IMR-90 (cell line): Measurements from ENCODE around the gene IGFBP6. TPM values are rescaled to one million over a fixed set of nuclear protein-coding genes. Genes with fewer than 3 reads are reported as not detected.

Experiments used
- ATAC-seq: fragments of 200-7000 bp; cut with Tn5 transposase; 2 replicates; pipeline ENCODE4 v1.9.1; 2020; ENCODE audit warnings: low read depth, mild to moderate bottlenecking, moderate library complexity
- BruUV-seq: library from RNA; stranded (reverse); fragments of 400-500 nt; replicated peaks from 2 replicates; lab custom pipeline; 2021; lab: Mats Ljungman, UMichigan
- CTCF ChIA-PET: fragments of 300-600 bp; formaldehyde crosslinking; extraction: SDS; loops from one replicate; lab custom pipeline; 2021; ENCODE audit warnings: antibody characterized with exemption; lab: Yijun Ruan, JAX
- POLR2A ChIA-PET: fragments of 300-600 bp; sonication (Branson Sonifier 250); formaldehyde crosslinking; loops from one replicate; lab custom pipeline; 2022; ENCODE audit warnings: antibody characterized with exemption; ENCODE audit not compliant: unreplicated experiment; lab: Charles Lee
- DNase-seq: peaks from one replicate; pipeline ENCODE4 v3.0.0; 2013
- H2AFZ ChIP-seq: replicated peaks from 2 replicates; pipeline ENCODE3; 2013; ENCODE audit warnings: low read length, mild to moderate bottlenecking; ENCODE audit not compliant: poor library complexity
- H2AK5ac ChIP-seq: 2 replicates; pipeline ENCODE4 v1.6.1; 2013; ENCODE audit warnings: low read depth, low read length, inconsistent platforms
- H2AK9ac ChIP-seq: replicated peaks from 2 replicates; pipeline ENCODE3; 2013; ENCODE audit warnings: mild to moderate bottlenecking, low read depth, low read length, moderate library complexity; ENCODE audit not compliant: poor library complexity
- H2BK120ac ChIP-seq: 2 replicates; pipeline ENCODE4 v1.6.1; 2013; ENCODE audit warnings: low read depth, low read length, inconsistent platforms
- H2BK15ac ChIP-seq: 3 replicates; pipeline ENCODE4 v1.6.1; 2013; ENCODE audit warnings: low read depth, low read length, inconsistent platforms
- H2BK20ac ChIP-seq: 2 replicates; pipeline ENCODE4 v1.6.1; 2013; ENCODE audit warnings: low read depth, mild to moderate bottlenecking, inconsistent platforms, low read length, moderate library complexity
- H2BK5ac ChIP-seq: 2 replicates; pipeline ENCODE4 v1.6.1; 2013; ENCODE audit warnings: mild to moderate bottlenecking, low read depth, low read length, inconsistent platforms; ENCODE audit not compliant: poor library complexity, severe bottlenecking
- H3K14ac ChIP-seq: replicated peaks from 2 replicates; pipeline ENCODE4 v1.6.1; 2013; ENCODE audit warnings: low read depth, low read length, inconsistent platforms
- H3K18ac ChIP-seq: 2 replicates; pipeline ENCODE4 v1.6.1; 2013; ENCODE audit warnings: low read depth, low read length, control low read depth
- H3K23ac ChIP-seq: 2 replicates; pipeline ENCODE4 v1.6.1; 2013; ENCODE audit warnings: low read depth, low read length, inconsistent platforms
- H3K27ac ChIP-seq: 2 replicates; pipeline ENCODE4 v1.5.1; 2013; ENCODE audit warnings: mild to moderate bottlenecking, control low read depth, low read length; ENCODE audit not compliant: insufficient read depth
- H3K27me3 ChIP-seq: 2 replicates; pipeline ENCODE4 v1.6.1; 2013; ENCODE audit warnings: low read length; ENCODE audit not compliant: control insufficient read depth, insufficient read depth
- H3K36me3 ChIP-seq: 2 replicates; pipeline ENCODE4 v1.6.1; 2013; ENCODE audit warnings: low read length, mixed read lengths; ENCODE audit not compliant: control insufficient read depth, insufficient read depth
- H3K4ac ChIP-seq: 2 replicates; pipeline ENCODE4 v1.6.1; 2013; ENCODE audit warnings: low read depth, low read length, inconsistent platforms
- H3K4me1 ChIP-seq: 2 replicates; pipeline ENCODE4 v1.6.1; 2013; ENCODE audit warnings: low read length, mixed read lengths; ENCODE audit not compliant: control insufficient read depth, insufficient read depth
- H3K4me2 ChIP-seq: 2 replicates; pipeline ENCODE4 v1.6.1; 2013; ENCODE audit warnings: low read depth, mild to moderate bottlenecking, control low read depth, low read length, moderate library complexity
- H3K4me3 ChIP-seq: 2 replicates; pipeline ENCODE4 v1.5.1; 2013; ENCODE audit warnings: low read depth, mild to moderate bottlenecking, control low read depth, low read length, moderate library complexity; ENCODE audit not compliant: insufficient read depth
- H3K56ac ChIP-seq: 2 replicates; pipeline ENCODE4 v1.6.1; 2013; ENCODE audit warnings: low read length, inconsistent platforms; ENCODE audit not compliant: insufficient read depth; ENCODE audit errors: extremely low read depth
- H3K79me1 ChIP-seq, 2 experiments: 2 replicates each; pipeline ENCODE4 v1.6.1; 2013; ENCODE audit warnings: low read length in 2 of 2, inconsistent platforms in 1 of 2, low read depth in 1 of 2
- H3K9ac ChIP-seq: 2 replicates; pipeline ENCODE4 v1.6.1; 2013; ENCODE audit warnings: low read depth, low read length, control low read depth
- H3K9me1 ChIP-seq: 2 replicates; pipeline ENCODE4 v1.6.1; 2013; ENCODE audit warnings: low read length, inconsistent platforms; ENCODE audit not compliant: insufficient read depth
- H3K9me3 ChIP-seq: 2 replicates; pipeline ENCODE4 v1.6.1; 2013; ENCODE audit warnings: low read length; ENCODE audit not compliant: control insufficient read depth, insufficient read depth
- H4K20me1 ChIP-seq: 2 replicates; pipeline ENCODE4 v1.6.1; 2013; ENCODE audit warnings: low read length, inconsistent platforms; ENCODE audit not compliant: insufficient read depth
- H4K5ac ChIP-seq: 2 replicates; pipeline ENCODE4 v1.6.1; 2013; ENCODE audit warnings: mild to moderate bottlenecking, low read depth, low read length, control low read depth
- H4K8ac ChIP-seq, 2 experiments: 2 replicates each; pipeline ENCODE4 v1.6.1; 2013; ENCODE audit warnings: low read depth in 2 of 2, low read length in 2 of 2, control low read depth in 1 of 2, inconsistent platforms in 1 of 2
- H4K91ac ChIP-seq: 2 replicates; pipeline ENCODE4 v1.6.1; 2013; ENCODE audit warnings: low read depth, low read length, inconsistent platforms; ENCODE audit not compliant: insufficient read depth
- RAD21 ChIP-seq: IDR thresholded peaks from 2 replicates; pipeline ENCODE4 v1.6.1; 2012; ENCODE audit warnings: low read length, improper control_type of control experiment
- WGBS, 2 experiments: methylation state at CpG; one replicate each; pipeline versions ENCODE4 v1.1.5 to v1.1.7; 2013; ENCODE audit warnings: missing lambda C conversion rate in 2 of 2; ENCODE audit not compliant: insufficient read length in 1 of 2; ENCODE audit errors: extremely low coverage in 2 of 2; 5-methylcytosine and 5-hydroxymethylcytosine counted together
- dilution Hi-C: fragments of 300-500 bp; cut with HindIII; formaldehyde crosslinking; loops from one replicate; pipeline ENCODE4 v1.14.3; 2018; ENCODE audit warnings: low sequenced_read_pairs; ENCODE audit not compliant: unreplicated experiment
- in situ Hi-C: fragments of 300-500 bp; cut with MboI; formaldehyde crosslinking; loops from 3 replicates; pipeline ENCODE4 v1.14.3; 2019; ENCODE audit warnings: low sequenced_read_pairs, inconsistent platforms, mixed read lengths
- intact Hi-C: fragments of 100-400 bp; cut with micrococcal nuclease; formaldehyde crosslinking; loops from 2 replicates; pipeline ENCODE4 v1.10.0; 2022
- polyA plus RNA-seq, 3 experiments: library from polyadenylated mRNA; depleted of rRNA; stranded (reverse); fragments of >200 nt; gene quantifications; 2 replicates each; pipeline ENCODE4 v1.2.3, GENCODE V29; 2012; ENCODE audit warnings: low replicate concordance in 1 of 3
- total RNA-seq: library from RNA; depleted of rRNA; stranded (reverse); fragments of >200 nt; gene quantifications from 2 replicates; pipeline ENCODE4 v1.2.3, GENCODE V29; 2012
- TF ChIP-seq, protein P1 (sequence below): conservative IDR thresholded peaks from 2 replicates; pipeline ENCODE4 v1.5.1; 2012; ENCODE audit warnings: mild to moderate bottlenecking, low read depth, low read length, improper control_type of control experiment

IGFBP6 gene
- total and polyA plus RNA-seq, 2 of the 4 experiments (the other 2 are of a cell fraction): 124 to 337 TPM

DNA sequence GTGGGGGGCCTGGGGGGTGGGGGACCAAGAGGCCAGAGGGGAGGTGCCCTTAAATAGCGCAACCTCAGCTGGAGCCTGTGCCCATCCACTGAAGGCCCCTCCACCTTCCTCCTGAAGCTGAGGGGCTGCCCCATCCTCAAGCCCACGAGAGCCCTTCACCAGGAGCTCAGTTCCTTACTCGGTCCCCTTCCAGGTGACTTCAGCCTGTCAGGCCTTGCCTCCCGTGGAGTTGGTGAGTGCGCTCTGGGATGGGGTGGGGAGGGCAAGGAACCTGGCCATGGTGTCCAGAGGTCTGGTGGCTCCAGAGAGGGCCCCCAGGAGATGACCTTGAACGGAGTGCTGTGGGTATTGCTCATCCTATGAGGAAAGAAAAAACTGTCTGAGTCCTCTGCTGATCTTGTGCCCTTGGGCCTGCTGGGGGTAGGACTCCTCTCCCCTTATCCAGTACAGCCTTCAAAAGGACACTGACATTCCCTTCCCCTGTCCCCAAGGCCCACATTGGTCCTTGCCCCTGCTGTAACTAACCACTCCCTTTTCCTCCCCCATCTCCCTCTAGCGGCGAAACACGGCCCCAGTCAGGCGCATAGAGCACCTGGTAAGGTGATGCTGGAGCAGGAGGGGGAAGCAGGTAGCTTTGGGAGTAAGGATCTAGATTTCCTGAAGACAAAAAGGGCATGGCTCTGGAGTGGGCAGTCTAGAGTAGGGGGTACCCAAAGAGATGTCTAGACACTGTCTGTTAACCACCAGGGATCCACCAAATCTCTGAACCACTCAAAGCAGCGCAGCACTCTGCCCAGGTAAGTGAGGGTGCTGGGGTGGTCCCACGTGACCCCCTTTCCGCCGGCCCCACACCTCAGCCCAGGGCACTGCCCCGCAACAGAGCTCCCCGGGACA, 44.0 kb upstream of the IGFBP6 start:
- Histone ChIP-seq H3K27ac (peak overlapping the region; percentile 56), H2BK15ac (peak overlapping the region; percentile 59; the same call in 2 of the 3 replicates), H2AFZ (peak overlapping the region; percentile 90), H3K27me3 (no peaks in the 10 kb centered on the region), H3K9me1 (peaks cover 21% of the 10 kb centered on the region), H2AK9ac (peak overlapping the region; percentile 96), H3K9ac (peak overlapping the region; percentile 39; the same call in 1 of the 2 replicates), H3K9me3 (no peaks in the 10 kb centered on the region), H2BK5ac (peak overlapping the region; percentile 71), H3K4me3 (no peak overlapping the region), H2AK5ac (peak overlapping the region; percentile 90), H4K91ac (peak overlapping the region; percentile 81), H3K79me1 (peaks cover 5 to 58% of the 10 kb centered on the region in 2 experiments; a peak in 3 of 4 replicates), H2BK120ac (peak overlapping the region; percentile 48), H3K23ac (peak overlapping the region; percentile 79; the same call in 1 of the 2 replicates), H3K4me1 (peaks cover 42% of the 10 kb centered on the region), H4K5ac (peak overlapping the region; percentile 32; the same call in 1 of the 2 replicates), H4K8ac (peak overlapping the region; percentile 25 to 46; a peak in 3 of 4 replicates), H3K4ac (peak overlapping the region; percentile 82), H3K18ac (peak overlapping the region; percentile 19), H4K20me1 (peaks cover 20% of the 10 kb centered on the region), H3K4me2 (peak overlapping the region; percentile 26; the same call in 1 of the 2 replicates), H3K36me3 (peaks cover 49% of the 10 kb centered on the region), H3K56ac (no peak overlapping the region), H3K14ac (peak overlapping the region; percentile 61), H2BK20ac (peak overlapping the region; percentile 59)
- TF ChIP-seq, protein P1, sequence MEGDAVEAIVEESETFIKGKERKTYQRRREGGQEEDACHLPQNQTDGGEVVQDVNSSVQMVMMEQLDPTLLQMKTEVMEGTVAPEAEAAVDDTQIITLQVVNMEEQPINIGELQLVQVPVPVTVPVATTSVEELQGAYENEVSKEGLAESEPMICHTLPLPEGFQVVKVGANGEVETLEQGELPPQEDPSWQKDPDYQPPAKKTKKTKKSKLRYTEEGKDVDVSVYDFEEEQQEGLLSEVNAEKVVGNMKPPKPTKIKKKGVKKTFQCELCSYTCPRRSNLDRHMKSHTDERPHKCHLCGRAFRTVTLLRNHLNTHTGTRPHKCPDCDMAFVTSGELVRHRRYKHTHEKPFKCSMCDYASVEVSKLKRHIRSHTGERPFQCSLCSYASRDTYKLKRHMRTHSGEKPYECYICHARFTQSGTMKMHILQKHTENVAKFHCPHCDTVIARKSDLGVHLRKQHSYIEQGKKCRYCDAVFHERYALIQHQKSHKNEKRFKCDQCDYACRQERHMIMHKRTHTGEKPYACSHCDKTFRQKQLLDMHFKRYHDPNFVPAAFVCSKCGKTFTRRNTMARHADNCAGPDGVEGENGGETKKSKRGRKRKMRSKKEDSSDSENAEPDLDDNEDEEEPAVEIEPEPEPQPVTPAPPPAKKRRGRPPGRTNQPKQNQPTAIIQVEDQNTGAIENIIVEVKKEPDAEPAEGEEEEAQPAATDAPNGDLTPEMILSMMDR: peak; percentile 41
- TF ChIP-seq RAD21: no peak
- intact Hi-C loops (loop anchor here (5.0 kb wide), 1 partner anchor 244 kb away; the partner anchor contains the start of genes MYG1 and PFDN5), in situ Hi-C loops (no loop called here), dilution Hi-C loops (no loop called here)
- BruUV-seq: no TSS peak
- POLR2A ChIA-PET: no interaction called here
- CTCF ChIA-PET: interaction anchor here (0.6 kb wide), 1 partner anchor 12 kb away, joined by 3 read pairs; no protein-coding TSS in a partner anchor
- no peak for ATAC-seq
- WGBS, 2 experiments: no CpG with 5 or more reads among the region's 16 CpGs
- DNase-seq: no peak
